GM23248 (cell line): ENCODE results near the gene B3GAT3. TPM values are rescaled to one million over a fixed set of nuclear protein-coding genes. Genes with fewer than 3 reads are reported as not detected.

Experiments
- DNase-seq: peaks from one replicate; pipeline ENCODE4 v3.0.0-alpha.2; 2015
- H2AFZ ChIP-seq: fragments of 200-600 bp; sonication (generic); 2 replicates; pipeline ENCODE4 v1.6.1; 2016; ENCODE audit warnings: antibody characterized with exemption
- H3F3A ChIP-seq: fragments of 200-600 bp; sonication (generic); 2 replicates; pipeline ENCODE4 v1.6.1; 2016; ENCODE audit warnings: mild to moderate bottlenecking, antibody characterized with exemption, mixed run types; ENCODE audit not compliant: insufficient read depth
- H3K27ac ChIP-seq: fragments of 200-600 bp; sonication (generic); 2 replicates; pipeline ENCODE4 v1.5.1; 2016; ENCODE audit warnings: mild to moderate bottlenecking
- H3K27me3 ChIP-seq: fragments of 200-600 bp; sonication (generic); replicated peaks from 2 replicates; pipeline ENCODE4 v1.6.1; 2016; ENCODE audit warnings: mild to moderate bottlenecking; ENCODE audit not compliant: insufficient read depth
- H3K36me3 ChIP-seq: fragments of 200-600 bp; sonication (generic); 2 replicates; pipeline ENCODE4 v1.6.1; 2016; ENCODE audit warnings: low read depth, mild to moderate bottlenecking
- H3K4me1 ChIP-seq: fragments of 200-600 bp; sonication (generic); 2 replicates; pipeline ENCODE4 v1.6.1; 2016; ENCODE audit warnings: mild to moderate bottlenecking; ENCODE audit not compliant: insufficient read depth
- H3K4me2 ChIP-seq: fragments of 200-600 bp; sonication (generic); one replicate; pipeline ENCODE4 v1.6.1; 2016; ENCODE audit warnings: mild to moderate bottlenecking; ENCODE audit not compliant: unreplicated experiment
- H3K4me3 ChIP-seq: fragments of 200-600 bp; sonication (generic); 2 replicates; pipeline ENCODE4 v1.5.1; 2016; ENCODE audit warnings: mild to moderate bottlenecking
- H3K79me2 ChIP-seq: fragments of 200-600 bp; sonication (generic); 2 replicates; pipeline ENCODE4 v1.6.1; 2016; ENCODE audit warnings: mild to moderate bottlenecking; ENCODE audit not compliant: insufficient read depth
- H3K9ac ChIP-seq: fragments of 200-600 bp; sonication (generic); 2 replicates; pipeline ENCODE4 v1.6.1; 2016; ENCODE audit warnings: mild to moderate bottlenecking
- H3K9me2 ChIP-seq: fragments of 200-600 bp; sonication (generic); 2 replicates; pipeline ENCODE4 v1.6.1; 2016; ENCODE audit warnings: mixed run types, mild to moderate bottlenecking, moderate library complexity; ENCODE audit not compliant: insufficient read depth
- H3K9me3 ChIP-seq: fragments of 200-600 bp; sonication (generic); one replicate; pipeline ENCODE4 v1.6.1; 2017; ENCODE audit warnings: low read depth
- H4K20me1 ChIP-seq: fragments of 200-600 bp; sonication (generic); 2 replicates; pipeline ENCODE4 v1.6.0; 2016; ENCODE audit not compliant: insufficient read depth
- EZH2 ChIP-seq: fragments of 200-600 bp; sonication (generic); IDR thresholded peaks from 2 replicates; pipeline ENCODE4 v1.6.1; 2018; ENCODE audit warnings: antibody characterized with exemption, mild to moderate bottlenecking; ENCODE audit not compliant: insufficient read depth, poor library complexity, severe bottlenecking
- EZH2phosphoT487 ChIP-seq: fragments of 200-600 bp; sonication (generic); IDR thresholded peaks from 2 replicates; pipeline ENCODE4 v1.6.1; 2018; ENCODE audit warnings: antibody characterized with exemption, moderate library complexity, mild to moderate bottlenecking, low read depth; ENCODE audit not compliant: insufficient read depth
- WGBS, 2 experiments: methylation state at CpG; one replicate each; pipeline ENCODE4 v1.1.6; 2015 to 2017; ENCODE audit warnings: low lambda C conversion rate in 2 of 2, low coverage in 1 of 2; ENCODE audit errors: missing lambda C conversion rate in 2 of 2; 5-methylcytosine and 5-hydroxymethylcytosine counted together
- in situ Hi-C: fragments of 300-500 bp; cut with MboI; formaldehyde crosslinking; loops from 2 replicates; pipeline ENCODE4 v1.15.0; 2020
- polyA plus RNA-seq: library from polyadenylated mRNA; unstranded; fragments of >200 nt; fragmentation: Nextera tagmentation; extraction: Ambion mirVana; gene quantifications from 2 replicates; pipeline ENCODE4 v1.2.1, GENCODE V29; 2016
- total RNA-seq: library from RNA; depleted of rRNA; stranded (reverse); fragments of >200 nt; shearing (Covaris generic); gene quantifications from 2 replicates; pipeline ENCODE4 v1.2.3, GENCODE V29; 2014

B3GAT3 gene
- total and polyA plus RNA-seq, 2 experiments from 2014 or later = 35.6 to 44.2 TPM

DNA sequence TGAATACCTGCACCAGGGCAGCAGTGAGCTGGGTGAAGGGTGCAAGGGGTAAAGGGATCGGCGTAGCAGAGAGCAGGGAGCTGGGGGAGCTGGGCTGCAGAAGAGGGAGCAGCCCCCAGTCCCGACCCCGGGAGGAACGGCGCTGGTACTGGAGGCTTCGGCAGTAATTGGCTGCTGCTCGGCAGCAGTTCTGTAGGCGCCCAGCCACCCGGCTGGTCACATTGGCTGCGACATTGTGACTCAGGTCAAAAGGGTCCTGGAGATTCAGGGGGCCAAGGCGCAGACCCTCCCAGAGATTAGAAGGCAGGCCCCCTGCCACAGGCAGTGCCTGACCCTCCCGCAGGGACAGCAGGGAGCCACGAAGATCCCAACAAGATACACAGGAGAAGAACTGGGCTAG, 45.9 kb downstream of the B3GAT3 start:
- H3K4me2 ChIP-seq = peak overlapping the region; percentile 95
- TF ChIP-seq EZH2phosphoT487 (no peak), EZH2 (no peak)
- H3K9ac ChIP-seq = peak overlapping the region; percentile 99

DNA sequence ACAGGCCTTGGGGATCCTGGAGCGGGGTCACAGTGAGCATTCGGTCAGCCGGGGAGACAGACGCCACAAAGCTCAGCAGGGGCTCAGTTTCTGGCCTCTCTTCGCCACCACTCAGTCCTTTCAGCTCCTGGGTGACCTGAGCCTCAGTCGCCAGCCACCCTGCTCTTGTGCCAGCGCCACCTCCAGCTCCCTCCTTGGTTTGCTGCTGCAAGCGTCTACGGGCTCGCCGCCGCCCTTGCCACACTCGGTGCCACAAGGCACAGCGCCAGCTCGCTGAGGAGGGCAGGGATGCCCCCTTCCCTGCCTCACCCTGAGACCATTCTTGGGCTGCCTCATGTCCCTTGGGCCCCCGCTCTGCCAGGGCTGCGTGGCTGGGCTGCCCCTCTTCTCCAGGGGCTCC, 46.6 kb downstream of the B3GAT3 start:
- Histone ChIP-seq H3K9me3 (no peaks in the 10 kb centered on the region), H3K36me3 (peaks cover 25% of the 10 kb centered on the region), H3K9me2 (no peaks in the 10 kb centered on the region), H3K4me2 (peak overlapping the region; percentile 95), H3K79me2 (peaks cover 67% of the 10 kb centered on the region), H3K9ac (peak overlapping the region; percentile 99), H4K20me1 (no peaks in the 10 kb centered on the region), H3F3A (peaks cover 21% of the 10 kb centered on the region), H3K4me1 (peaks cover 22% of the 10 kb centered on the region), H2AFZ (peak overlapping the region; percentile 65), H3K27me3 (no peaks in the 10 kb centered on the region), H3K4me3 (peak overlapping the region; percentile 80), H3K27ac (peak overlapping the region; percentile 99)
- in situ Hi-C loops = no loop called here
- TF ChIP-seq EZH2phosphoT487 = no peak
- TF ChIP-seq EZH2 = no peak
- 6 to 12% methylated on average over 17 of the region's 17 CpGs for WGBS, 2 experiments
- peak; percentile 52 for DNase-seq

More for the DNA sequence above, 45.9 kb downstream of the B3GAT3 start:
- Histone ChIP-seq H3K9me2 (no peaks in the 10 kb centered on the region), H3K27ac (peak overlapping the region; percentile 99; the same call in 1 of the 2 replicates), H3K36me3 (peaks cover 19% of the 10 kb centered on the region), H4K20me1 (no peaks in the 10 kb centered on the region), H3K79me2 (peaks cover 61% of the 10 kb centered on the region), H3K9me3 (no peaks in the 10 kb centered on the region), H3F3A (peaks cover 14% of the 10 kb centered on the region), H3K4me1 (peaks cover 22% of the 10 kb centered on the region), H3K27me3 (no peaks in the 10 kb centered on the region), H2AFZ (0 out of 2 replicates have a peak overlapping the region, but pooled peaks have one; percentile 65), H3K4me3 (peak overlapping the region; percentile 80)
- no peak for DNase-seq
- in situ Hi-C loops = no loop called here
- 38 to 43% methylated on average over 13 to 14 of the region's 14 CpGs for WGBS, 2 experiments

DNA sequence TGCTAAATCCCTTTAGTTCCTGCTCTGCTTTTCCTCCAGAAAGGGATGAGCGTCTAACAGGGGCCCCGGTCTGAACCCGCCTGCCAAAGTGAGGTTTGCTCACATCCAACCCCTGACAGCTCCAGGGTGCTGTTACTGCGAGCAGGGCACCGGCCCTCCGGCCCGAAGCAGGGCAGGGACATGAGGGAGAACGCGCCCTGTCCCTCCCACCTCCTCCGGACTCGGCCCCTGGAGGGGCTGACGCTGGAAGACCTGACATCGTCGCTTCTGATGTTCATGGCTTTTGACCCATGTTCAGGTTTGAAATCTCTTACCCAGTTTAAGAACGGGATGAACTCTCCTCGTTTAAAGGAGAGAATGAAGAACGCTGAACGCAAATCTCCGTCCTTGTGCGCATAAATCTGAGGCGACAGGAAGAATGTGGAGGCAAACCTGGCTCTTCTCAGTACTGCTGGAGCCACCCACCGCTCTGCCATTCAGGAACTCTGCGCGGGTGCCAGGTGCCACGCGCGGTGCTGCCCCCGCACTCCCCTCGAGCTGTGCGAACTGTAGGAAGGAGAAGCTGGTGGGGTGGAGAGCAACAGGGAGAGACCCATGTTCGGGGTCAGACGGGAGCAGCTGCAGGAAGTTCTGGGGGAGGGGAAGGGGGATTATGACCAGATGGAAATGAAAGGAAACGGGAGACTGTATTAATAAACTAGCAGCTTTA, 47.3 kb downstream of the B3GAT3 start:
- H3K9me2 ChIP-seq = no peaks in the 10 kb centered on the region
- no peaks in the 10 kb centered on the region for H3K27me3 ChIP-seq
- H4K20me1 ChIP-seq = no peaks in the 10 kb centered on the region
- peak overlapping the region; percentile 99 for H3K27ac ChIP-seq
- in situ Hi-C loops = no loop called here
- H3K79me2 ChIP-seq = peaks cover 74% of the 10 kb centered on the region
- TF ChIP-seq EZH2 = no peak
- TF ChIP-seq EZH2phosphoT487 = no peak
- H2AFZ ChIP-seq = peak overlapping the region; percentile 65
- H3K9ac ChIP-seq = peak overlapping the region; percentile 99
- WGBS, 2 experiments = 1% methylated on average over 33 of the region's 33 CpGs
- H3K36me3 ChIP-seq = peaks cover 27% of the 10 kb centered on the region
- H3K4me2 ChIP-seq = peak overlapping the region; percentile 95
- peaks cover 22% of the 10 kb centered on the region for H3K4me1 ChIP-seq
- H3F3A ChIP-seq = peaks cover 26% of the 10 kb centered on the region
- H3K4me3 ChIP-seq = peak overlapping the region; percentile 80
- H3K9me3 ChIP-seq = no peaks in the 10 kb centered on the region
- DNase-seq = peak; percentile 72

DNA sequence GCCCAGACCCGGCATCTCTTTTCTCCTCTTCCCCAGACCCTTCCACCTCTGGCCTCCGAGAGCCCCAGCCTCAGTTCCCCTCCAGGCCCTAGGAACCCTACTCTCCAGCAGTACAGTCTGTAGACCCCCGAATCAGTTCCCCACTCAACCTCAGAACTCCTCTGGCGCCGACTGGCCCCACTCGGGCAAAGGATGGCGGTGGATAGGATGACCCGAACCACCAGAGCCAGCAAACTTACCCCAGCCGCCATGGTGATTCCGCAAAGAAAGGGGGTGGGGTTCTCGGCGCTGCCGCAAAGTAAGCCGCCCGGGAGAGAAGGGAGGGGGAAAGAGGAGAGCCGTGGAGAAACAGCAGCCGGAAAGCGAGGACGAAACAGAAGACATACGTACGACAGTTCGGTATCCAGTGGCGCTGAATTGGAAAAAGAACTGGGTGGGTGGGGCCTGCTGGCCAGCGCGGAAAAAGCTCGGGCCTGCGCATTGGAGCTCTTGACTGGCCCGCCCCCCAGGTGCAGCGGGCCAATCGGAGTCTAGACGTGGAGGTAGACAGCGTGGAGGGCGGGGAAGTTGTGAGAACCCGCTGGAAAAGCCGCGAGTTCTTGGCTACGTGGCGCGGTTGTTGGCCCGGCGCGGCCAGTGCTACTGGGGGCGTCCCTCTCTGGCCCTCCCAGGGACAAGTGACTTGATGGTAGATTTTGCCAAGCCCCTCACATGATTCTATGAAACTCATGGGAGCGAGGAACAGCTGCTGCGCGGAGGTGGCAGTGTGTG, 48.0 kb downstream of the B3GAT3 start, which contains the start of gene EEF1G:
Gene EEF1G, minus strand, starts transcription at position 300 of the 771 bp plus-strand sequence. Its CDS starts 49 bp downstream, at position 251.
- H3F3A ChIP-seq = peaks cover 22% of the 10 kb centered on the region
- H3K79me2 ChIP-seq = peaks cover 81% of the 10 kb centered on the region
- TF ChIP-seq EZH2 = no peak
- no peak for TF ChIP-seq EZH2phosphoT487
- in situ Hi-C loops = no loop called here
- no peaks in the 10 kb centered on the region for H4K20me1 ChIP-seq
- peak within 1 kb of the TSS; percentile 94 for H3K4me3 ChIP-seq
- H3K9me2 ChIP-seq = no peaks in the 10 kb centered on the region
- H3K27ac ChIP-seq = peak within 1 kb of the TSS; percentile 99
- H3K36me3 ChIP-seq = peaks cover 34% of the 10 kb centered on the region
- DNase-seq = peak; percentile 100
- H3K9ac ChIP-seq = peak within 1 kb of the TSS; percentile 99
- peak within 1 kb of the TSS; percentile 95 for H3K4me2 ChIP-seq
- H3K9me3 ChIP-seq = no peaks in the 10 kb centered on the region
- peak within 1 kb of the TSS; percentile 86 for H2AFZ ChIP-seq
- H3K27me3 ChIP-seq = no peaks in the 10 kb centered on the region
- peaks cover 22% of the 10 kb centered on the region for H3K4me1 ChIP-seq
- 0 to 1% methylated on average over 44 to 46 of the region's 46 CpGs for WGBS, 2 experiments
